Calu3 (cell line): ENCODE measurements around the gene CXCR2. TPM values are rescaled to one million over a fixed set of nuclear protein-coding genes. Genes with fewer than 3 reads are reported as not detected.

Source experiments
- BruUV-seq: library from RNA; stranded (reverse); fragments of 400-500 nt; replicated peaks from 2 replicates; lab custom pipeline; 2021; lab: Mats Ljungman, UMichigan
- CTCF ChIA-PET: fragments of 300-600 bp; sonication (Branson Sonifier 250); formaldehyde crosslinking; loops from one replicate; lab custom pipeline; 2022; ENCODE audit warnings: antibody characterized with exemption; lab: Charles Lee
- DNase-seq: peaks from one replicate; pipeline ENCODE4 v3.0.0; 2022
- H3K27ac Mint-ChIP-seq: one replicate; pipeline ENCODE4 v1.8.0; 2022; ENCODE audit warnings: mixed read lengths; ENCODE audit not compliant: unreplicated experiment
- H3K27me3 Mint-ChIP-seq: one replicate; pipeline ENCODE4 v1.8.0; 2022; ENCODE audit warnings: mixed read lengths; ENCODE audit not compliant: unreplicated experiment
- H3K36me3 Mint-ChIP-seq: one replicate; pipeline ENCODE4 v1.8.0; 2022; ENCODE audit warnings: mild to moderate bottlenecking, moderate library complexity, mixed read lengths; ENCODE audit not compliant: insufficient read depth, unreplicated experiment
- H3K4me1 Mint-ChIP-seq: one replicate; pipeline ENCODE4 v1.8.0; 2022; ENCODE audit warnings: mild to moderate bottlenecking, low read depth, mixed read lengths; ENCODE audit not compliant: unreplicated experiment
- H3K4me3 Mint-ChIP-seq: one replicate; pipeline ENCODE4 v1.8.0; 2022; ENCODE audit warnings: mild to moderate bottlenecking, low read depth, moderate library complexity, mixed read lengths; ENCODE audit not compliant: unreplicated experiment
- H3K9me3 Mint-ChIP-seq: one replicate; pipeline ENCODE4 v1.8.0; 2022; ENCODE audit warnings: low read depth, mixed read lengths; ENCODE audit not compliant: unreplicated experiment
- intact Hi-C: fragments of 100-400 bp; cut with micrococcal nuclease; formaldehyde crosslinking; loops from one replicate; pipeline ENCODE4 v1.10.0; 2022; ENCODE audit not compliant: unreplicated experiment
- total RNA-seq: library from RNA; stranded (reverse); gene quantifications from 2 replicates; pipeline ENCODE4 v1.2.3, GENCODE V29; 2022
- TF ChIP-seq, protein P1 (sequence below): fragments of 200-600 bp; IDR thresholded peaks from one replicate; pipeline ENCODE4 v1.8.0; 2022; ENCODE audit warnings: antibody characterized with exemption; ENCODE audit not compliant: unreplicated experiment

CXCR2 gene
- total RNA-seq, 1 experiment from 2014 or later = not detected

DNA sequence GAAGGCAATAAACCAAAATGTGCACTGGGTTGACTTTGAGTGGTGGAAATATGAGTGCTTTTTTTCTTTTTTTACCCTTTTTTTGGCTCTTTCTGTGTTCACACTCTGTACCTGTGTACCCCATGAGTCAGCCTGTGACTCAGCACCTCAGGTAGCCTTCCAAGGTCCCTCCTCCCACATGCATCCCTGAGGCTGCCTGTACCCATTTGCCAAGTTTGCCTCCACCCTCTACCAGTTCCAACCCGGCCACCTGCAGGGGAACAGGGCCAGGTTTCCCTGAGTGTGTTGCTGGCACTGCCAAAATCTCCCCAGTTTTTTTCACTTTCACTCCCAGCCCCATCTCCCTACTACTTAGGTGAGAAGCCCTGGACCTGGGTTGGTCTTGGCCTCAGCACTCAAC, 26.9 kb downstream of the CXCR2 start:
- no TSS peak for BruUV-seq

DNA sequence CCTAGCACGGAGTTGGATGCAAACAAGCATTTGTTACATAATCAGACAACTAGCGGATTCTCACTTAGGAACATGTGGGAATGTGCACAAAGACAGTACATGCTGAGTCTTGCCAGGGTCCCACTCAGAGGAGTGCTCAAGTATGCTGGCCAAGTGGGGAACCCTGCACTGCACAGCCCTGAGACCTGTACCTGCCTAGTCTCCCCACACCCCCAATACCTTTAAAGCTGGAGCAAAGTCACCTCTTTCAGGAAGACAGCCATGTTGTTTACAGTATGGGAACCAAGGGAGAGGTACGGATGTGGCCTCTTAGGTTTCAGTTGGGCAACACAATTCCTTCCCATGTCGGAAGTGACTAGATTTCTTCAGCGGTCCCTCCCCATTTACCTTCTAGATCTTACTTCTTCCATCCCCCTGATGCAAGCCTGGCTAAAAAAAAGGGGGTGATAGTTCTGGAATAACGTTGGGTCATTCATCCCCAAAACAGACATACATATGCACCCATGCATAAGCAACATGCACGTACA, 30.2 kb downstream of the CXCR2 start:
- no peak for DNase-seq
- peaks cover 9% of the 10 kb centered on the region for H3K4me1 Mint-ChIP-seq
- H3K27ac Mint-ChIP-seq = no peak overlapping the region
- H3K9me3 Mint-ChIP-seq = no peaks in the 10 kb centered on the region
- intact Hi-C loops = no loop called here
- no peaks in the 10 kb centered on the region for H3K36me3 Mint-ChIP-seq
- BruUV-seq = no TSS peak
- TF ChIP-seq, protein P1, sequence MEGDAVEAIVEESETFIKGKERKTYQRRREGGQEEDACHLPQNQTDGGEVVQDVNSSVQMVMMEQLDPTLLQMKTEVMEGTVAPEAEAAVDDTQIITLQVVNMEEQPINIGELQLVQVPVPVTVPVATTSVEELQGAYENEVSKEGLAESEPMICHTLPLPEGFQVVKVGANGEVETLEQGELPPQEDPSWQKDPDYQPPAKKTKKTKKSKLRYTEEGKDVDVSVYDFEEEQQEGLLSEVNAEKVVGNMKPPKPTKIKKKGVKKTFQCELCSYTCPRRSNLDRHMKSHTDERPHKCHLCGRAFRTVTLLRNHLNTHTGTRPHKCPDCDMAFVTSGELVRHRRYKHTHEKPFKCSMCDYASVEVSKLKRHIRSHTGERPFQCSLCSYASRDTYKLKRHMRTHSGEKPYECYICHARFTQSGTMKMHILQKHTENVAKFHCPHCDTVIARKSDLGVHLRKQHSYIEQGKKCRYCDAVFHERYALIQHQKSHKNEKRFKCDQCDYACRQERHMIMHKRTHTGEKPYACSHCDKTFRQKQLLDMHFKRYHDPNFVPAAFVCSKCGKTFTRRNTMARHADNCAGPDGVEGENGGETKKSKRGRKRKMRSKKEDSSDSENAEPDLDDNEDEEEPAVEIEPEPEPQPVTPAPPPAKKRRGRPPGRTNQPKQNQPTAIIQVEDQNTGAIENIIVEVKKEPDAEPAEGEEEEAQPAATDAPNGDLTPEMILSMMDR = no peak
- CTCF ChIA-PET = no interaction called here
- H3K4me3 Mint-ChIP-seq = no peak overlapping the region
- peaks cover 23% of the 10 kb centered on the region for H3K27me3 Mint-ChIP-seq

More for the DNA sequence above, 26.9 kb downstream of the CXCR2 start:
- DNase-seq = peak; percentile 41
- TF ChIP-seq, protein P1 = no peak
- peaks cover 26% of the 10 kb centered on the region for H3K27me3 Mint-ChIP-seq
- H3K4me3 Mint-ChIP-seq = no peak overlapping the region
- peaks cover 9% of the 10 kb centered on the region for H3K4me1 Mint-ChIP-seq
- CTCF ChIA-PET = no interaction called here
- no peaks in the 10 kb centered on the region for H3K36me3 Mint-ChIP-seq
- no peak overlapping the region for H3K27ac Mint-ChIP-seq
- intact Hi-C loops = no loop called here
- H3K9me3 Mint-ChIP-seq = no peaks in the 10 kb centered on the region

DNA sequence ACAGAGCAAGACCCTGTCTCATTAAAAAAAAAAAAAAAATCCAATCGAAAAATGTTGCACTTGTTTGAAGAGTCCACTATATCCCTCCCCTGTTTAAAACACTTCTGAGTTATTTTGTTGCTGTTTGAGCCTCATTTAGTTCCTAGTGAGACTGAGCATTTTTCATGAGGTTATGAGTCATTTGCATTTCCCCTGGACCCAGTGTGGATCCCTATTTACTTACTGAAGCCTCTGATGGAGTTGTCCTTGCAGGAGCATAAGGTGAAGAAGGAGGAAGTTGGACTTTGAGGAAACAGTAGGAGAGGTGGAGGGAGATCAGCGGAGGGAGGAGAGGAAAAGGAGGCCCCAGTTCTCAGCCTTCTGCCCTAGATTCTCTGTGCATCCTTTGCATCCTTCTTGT, 35.8 kb downstream of the CXCR2 start:
- Mint-ChIP-seq H3K4me1 (no peaks in the 10 kb centered on the region), H3K4me3 (no peak overlapping the region), H3K27me3 (peaks cover 80% of the 10 kb centered on the region), H3K36me3 (no peaks in the 10 kb centered on the region), H3K9me3 (no peaks in the 10 kb centered on the region), H3K27ac (no peak overlapping the region)
- BruUV-seq = no TSS peak
- CTCF ChIA-PET = interaction anchor here (0.6 to 0.9 kb wide), 2 partner anchors 8 to 236 kb away, joined by 3 read pairs; no protein-coding TSS in a partner anchor
- intact Hi-C loops = no loop called here
- DNase-seq = no peak
- TF ChIP-seq, protein P1 = no peak

DNA sequence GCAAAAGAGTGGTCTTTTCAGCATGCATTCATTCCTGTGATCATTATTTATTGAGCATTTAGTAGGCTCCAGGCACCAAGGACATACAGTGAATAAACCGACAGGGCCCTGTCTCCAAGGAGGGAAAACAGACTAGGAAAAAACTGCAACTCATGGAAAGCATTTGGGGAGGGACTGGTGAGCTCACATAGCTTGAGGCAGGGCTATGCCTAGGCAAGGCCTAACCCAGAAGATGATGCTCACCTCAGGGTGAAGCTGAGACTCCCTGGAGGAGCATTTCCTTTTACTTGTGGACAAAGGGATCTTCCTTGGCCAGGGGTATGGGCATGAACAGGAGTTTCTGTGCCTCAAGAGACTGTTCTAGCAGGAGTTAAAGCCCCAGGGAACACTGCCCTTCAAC, 37.0 kb downstream of the CXCR2 start:
- intact Hi-C loops = no loop called here
- Mint-ChIP-seq H3K4me1 (no peaks in the 10 kb centered on the region), H3K4me3 (no peak overlapping the region), H3K27me3 (peaks cover 91% of the 10 kb centered on the region), H3K9me3 (no peaks in the 10 kb centered on the region), H3K27ac (no peak overlapping the region), H3K36me3 (no peaks in the 10 kb centered on the region)
- TF ChIP-seq, protein P1 = no peak
- CTCF ChIA-PET = no interaction called here
- no TSS peak for BruUV-seq
- no peak for DNase-seq
